ENCODE results near the gene CARD10.

CARD10 gene

GRCh38 chr22:37462436-37462835 is 56.8 kb downstream of the CARD10 start:
- DNase-seq, result no peak

DNA sequence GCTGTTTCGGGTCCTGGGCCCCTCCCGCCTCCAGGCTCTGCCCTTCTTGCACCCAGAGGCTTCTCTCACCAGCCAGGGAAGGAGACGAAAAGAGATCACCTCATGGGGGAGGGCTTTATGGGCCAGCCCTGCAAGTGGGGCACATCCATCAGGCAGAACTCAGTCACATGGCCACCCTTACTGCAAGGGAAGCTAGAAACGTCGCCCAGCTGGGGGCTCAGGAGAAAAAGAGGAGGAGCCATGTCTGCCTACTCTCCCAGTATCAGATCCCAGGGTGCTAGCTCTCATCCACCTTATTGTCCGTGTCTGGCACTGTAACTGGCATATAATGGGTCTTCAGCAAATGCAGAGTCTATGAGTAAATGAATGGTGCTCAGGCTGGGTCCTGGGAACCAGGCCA is 57.3 kb downstream of the CARD10 start:
- DNase-seq, result no peak

DNA sequence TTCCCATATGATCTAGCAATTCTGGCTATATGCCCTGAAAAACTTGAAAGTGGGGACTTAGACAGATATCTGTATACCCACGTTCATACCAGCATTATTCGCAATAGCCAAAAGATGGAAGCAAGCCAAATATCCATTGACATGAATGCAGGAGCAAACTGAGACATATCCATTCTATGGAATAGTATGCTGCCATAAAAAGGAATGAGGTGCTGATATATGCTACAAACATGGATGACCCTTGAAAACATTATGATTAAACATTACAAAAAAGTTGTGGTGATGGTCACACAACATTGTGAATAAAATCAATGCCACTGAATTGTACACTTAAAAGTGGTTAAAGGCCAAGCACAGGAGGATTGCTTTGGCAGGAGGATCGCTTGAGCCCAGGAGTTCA is 58.5 kb downstream of the CARD10 start:
- no peak for DNase-seq

GRCh38 chr22:37459206-37459605 is 60.0 kb downstream of the CARD10 start:
- DNase-seq, result no peak

GRCh38 chr22:37457093-37457893 is 61.9 kb downstream of the CARD10 start:
- peak; percentile 70 for DNase-seq

DNA sequence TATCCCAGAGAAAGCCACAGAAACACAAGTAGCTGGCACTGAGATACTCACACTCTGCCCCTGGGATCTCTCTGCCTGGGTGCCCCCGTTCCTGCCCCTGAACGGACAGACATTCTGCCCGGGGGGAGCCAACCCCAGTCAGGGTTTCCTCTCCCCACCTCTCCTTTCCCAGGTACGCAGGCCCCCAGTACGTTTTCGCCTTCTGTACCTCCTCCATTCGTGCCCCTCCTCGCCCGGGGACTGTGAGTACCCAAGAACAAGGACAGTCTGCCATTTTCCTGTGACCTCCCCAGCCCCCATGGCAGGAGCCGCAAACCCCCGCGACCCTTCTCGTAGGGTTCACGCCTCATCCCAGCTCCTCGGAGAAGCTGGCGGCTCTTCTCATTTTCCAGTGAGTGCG is 62.9 kb downstream of the CARD10 start:
- no peak for DNase-seq

- no peak for DNase-seq
Measured at GRCh38 chr22:37455896-37456295, 63.3 kb downstream of the CARD10 start.

DNA sequence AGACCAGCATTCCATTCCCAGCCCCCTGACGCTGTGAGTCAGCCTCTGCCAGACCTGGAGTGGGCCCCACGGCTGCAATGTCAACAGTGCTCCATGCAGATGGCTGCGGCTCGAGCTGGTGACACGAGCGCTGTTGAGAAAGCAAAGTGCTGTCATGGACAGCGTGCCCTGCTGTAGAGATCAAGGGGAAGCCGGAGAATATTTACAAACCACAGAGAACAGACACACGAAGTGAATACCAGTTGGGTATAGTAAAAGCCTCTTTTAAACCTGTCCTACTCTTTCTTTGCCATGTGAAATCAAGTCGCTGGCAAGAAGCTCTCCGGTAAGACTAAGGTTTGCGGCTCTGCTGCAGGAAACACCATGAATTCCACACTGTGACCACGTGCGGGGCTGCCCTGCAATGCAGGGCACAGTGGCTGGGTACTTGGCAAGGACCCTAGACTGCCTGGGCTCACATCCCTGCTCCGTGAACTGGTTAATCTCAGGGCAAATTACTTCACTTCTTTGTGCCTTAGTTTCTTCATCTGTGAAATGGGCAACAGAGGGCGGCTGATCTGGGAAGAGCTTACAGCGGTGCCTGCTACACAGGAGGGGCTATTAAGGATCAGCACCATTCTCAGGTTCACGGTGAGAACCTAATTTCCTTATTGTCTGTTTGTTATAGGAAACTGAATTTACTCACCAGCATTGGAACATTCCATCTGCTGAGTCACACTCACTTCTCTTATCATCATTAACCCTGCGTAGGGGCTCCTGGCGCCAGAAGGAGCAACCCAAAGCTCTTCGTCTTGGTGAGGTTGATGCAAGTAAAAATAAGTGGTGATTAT is 64.1 kb downstream of the CARD10 start:
- DNase-seq, result no peak

GRCh38 chr22:37453696-37454095 is 65.5 kb downstream of the CARD10 start:
- no peak for DNase-seq

- DNase-seq, result no peak
Measured at GRCh38 chr22:37451218-37451617, 68.0 kb downstream of the CARD10 start.

DNA sequence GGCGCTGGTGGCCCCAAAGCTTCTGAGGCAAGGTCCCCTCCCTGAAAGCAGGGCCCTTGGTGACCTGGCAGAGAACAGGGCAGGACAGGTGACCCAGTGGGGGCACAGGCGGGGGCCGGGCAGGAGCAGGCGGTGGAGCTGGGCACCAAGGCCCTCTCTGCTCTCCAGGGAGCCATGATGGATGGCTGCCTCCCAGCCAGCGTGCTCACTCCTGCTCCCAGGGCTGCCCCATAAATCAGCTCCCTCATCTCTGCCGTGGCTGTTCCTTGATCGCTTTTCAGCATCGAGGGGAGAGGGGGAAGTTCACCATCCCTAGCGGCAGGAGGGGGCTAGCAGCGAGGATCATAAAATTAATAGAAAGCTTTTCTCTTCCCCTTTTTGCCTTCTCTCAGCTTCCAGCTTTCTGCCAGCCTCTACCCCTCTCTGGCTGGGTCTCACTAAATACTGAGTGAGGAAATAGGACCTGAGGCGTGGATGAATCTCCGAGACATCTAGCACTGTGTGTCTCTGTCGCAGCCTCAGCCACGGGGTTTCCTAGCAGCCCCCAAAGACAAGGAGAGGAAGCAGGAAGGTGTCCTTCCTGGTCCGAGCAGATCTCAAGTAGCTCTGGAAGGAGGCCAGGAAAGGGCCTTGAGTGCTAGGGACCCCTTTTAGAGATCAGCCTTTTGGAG is 69.7 kb downstream of the CARD10 start:
- DNase-seq, result no peak

GRCh38 chr22:37448516-37449127 is 70.6 kb downstream of the CARD10 start:
- no peak for DNase-seq

DNA sequence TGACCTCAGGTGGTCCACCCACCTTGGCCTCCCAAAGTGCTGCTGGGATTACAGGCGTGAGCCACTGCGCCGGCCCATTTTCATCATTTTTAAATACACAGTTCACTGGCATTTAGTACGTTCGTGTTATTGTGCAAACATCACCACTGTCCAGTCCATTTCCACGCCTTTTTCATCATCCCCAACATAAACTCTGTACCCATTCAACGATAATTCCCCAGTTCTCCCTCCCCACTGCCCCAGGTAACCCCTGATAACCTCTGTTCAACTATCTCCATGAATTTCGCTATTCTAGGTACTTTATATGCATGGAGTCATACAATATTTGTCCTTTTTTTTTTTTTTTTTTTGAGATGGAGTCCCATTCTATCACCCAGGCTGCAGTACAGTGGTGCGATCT is 73.7 kb downstream of the CARD10 start:
- no peak for DNase-seq

DNA sequence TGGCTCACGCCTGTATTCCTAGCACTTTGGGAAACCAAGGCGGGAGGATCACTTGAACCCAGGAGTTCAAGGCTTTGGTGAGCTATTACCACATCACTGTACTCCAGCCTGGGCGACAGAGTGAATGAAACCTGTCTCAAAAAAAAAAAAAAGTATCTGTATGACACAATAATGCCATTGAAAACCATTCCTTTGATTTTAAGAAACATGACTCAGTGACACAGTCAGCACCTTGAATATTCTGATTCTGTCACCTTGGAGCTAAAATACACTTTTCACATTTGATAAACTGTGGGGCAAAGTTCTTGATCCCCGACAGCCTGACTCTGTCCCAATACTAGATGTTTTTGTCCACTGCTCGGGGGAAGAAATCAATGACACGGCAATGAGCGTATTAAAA is 75.2 kb downstream of the CARD10 start:
- DNase-seq, result no peak

DNA sequence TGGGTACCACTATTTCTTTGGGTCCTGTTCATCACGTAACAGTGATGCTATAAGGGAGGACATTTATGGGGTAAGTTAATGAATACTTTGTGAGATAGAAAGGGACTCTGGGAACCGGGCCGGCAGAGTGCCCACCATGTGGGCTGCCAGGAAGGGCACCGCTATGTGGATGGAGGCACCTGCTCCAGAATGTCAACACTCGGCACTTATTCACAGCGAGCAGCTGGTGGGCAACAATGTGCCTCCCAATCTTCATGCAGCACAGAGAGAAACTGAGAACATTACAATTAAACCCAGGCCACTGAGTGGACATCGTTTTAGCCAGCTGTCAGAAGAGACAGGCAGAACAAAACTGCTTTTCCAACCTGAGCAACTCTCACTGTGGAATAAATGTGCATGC is 76.1 kb downstream of the CARD10 start:
- DNase-seq, result no peak

- DNase-seq, result no peak
Measured at GRCh38 chr22:37442537-37442936, 76.7 kb downstream of the CARD10 start.

DNA sequence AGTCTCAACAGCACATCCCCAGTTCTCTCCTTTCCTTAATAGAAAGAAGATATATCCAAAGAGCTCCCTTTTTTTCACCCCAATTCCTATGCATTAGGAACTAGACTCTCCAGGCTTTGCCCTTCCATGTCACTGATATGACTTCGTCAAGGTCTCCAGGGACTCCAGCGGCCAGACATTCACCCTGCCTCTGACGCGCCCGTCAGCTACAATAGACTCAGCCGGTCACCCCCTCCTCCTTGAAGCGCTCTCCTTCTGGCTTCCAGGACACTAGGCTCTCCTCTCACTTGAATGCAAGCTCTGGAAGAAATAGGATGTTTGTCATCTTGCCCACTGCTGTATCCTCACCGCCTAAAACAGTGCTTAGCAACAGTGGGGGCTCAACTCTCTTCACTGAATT is 77.1 kb downstream of the CARD10 start:
- DNase-seq, result no peak

GRCh38 chr22:37440875-37441274 is 78.3 kb downstream of the CARD10 start:
- DNase-seq, result no peak
